GM12892 (cell line): ENCODE results near the gene CCDC167.

Experiments
- POLR2A ChIP-seq: IDR thresholded peaks from 2 replicates; pipeline ENCODE4 v1.6.1; 2011; ENCODE audit warnings: low read depth, low read length, control low read depth
- POLR2AphosphoS5 ChIP-seq: IDR thresholded peaks from 2 replicates; pipeline ENCODE4 v1.6.1; 2011; ENCODE audit warnings: low read depth, low read length, control low read depth
- TAF1 ChIP-seq: IDR thresholded peaks from 2 replicates; pipeline ENCODE4 v1.6.1; 2011; ENCODE audit warnings: low read depth, mild to moderate bottlenecking, control low read depth, low read length, borderline replicate concordance

- TF ChIP-seq POLR2A = no peak
- TF ChIP-seq TAF1 = no peak
- TF ChIP-seq POLR2AphosphoS5 = no peak
Observed at GRCh38 chr6:37479266-37479854, 20.3 kb downstream of the CCDC167 start.
